ENCODE results near the gene RAPGEF4. TPM values are rescaled to one million over a fixed set of nuclear protein-coding genes. Genes with fewer than 3 reads are reported as not detected.
"Not testable (repeated sequence)": the region's sequence is repeated elsewhere in the genome, so short reads cannot be mapped to it uniquely, and the experiment has no call there.

RAPGEF4 gene
- total RNA-seq, 6 experiments from 2014 or later = 9.5 to 18.4 (median 14.7) TPM

GRCh38 chr2:173032032-173032431 is 296.4 kb downstream of the RAPGEF4 start:
- Histone ChIP-seq H3K4me3 (no peak overlapping the region), H3K9me3 (no peaks in the 10 kb centered on the region), H3K4me1 (peaks cover 0 to 3% (median 0%) of the 10 kb centered on the region in 4 donors), H3K36me3 (no peaks in the 10 kb centered on the region), H3K27me3 (no peaks in the 10 kb centered on the region), H3K27ac (no peak overlapping the region)
- intact Hi-C loops (cut with DNase I) = no loop called here
- 94% methylated on average over 4 of the region's 4 CpGs for WGBS (ENCODE audit: insufficient coverage, low coverage, low lambda C conversion rate, missing lambda C conversion rate)
- no peak for DNase-seq
- ATAC-seq = no peak
- TF ChIP-seq POLR2A (IDR thresholded peaks at IDR 0.05) (no peak), CTCF (IDR thresholded peaks at IDR 0.05) (no peak)

GRCh38 chr2:173033084-173033483 is 297.4 kb downstream of the RAPGEF4 start:
- intact Hi-C loops (cut with DNase I) = no loop called here

GRCh38 chr2:173034143-173034542 is 298.5 kb downstream of the RAPGEF4 start:
- no peak for ATAC-seq
- no peak overlapping the region for H3K27ac ChIP-seq
- 71% methylated on average over 6 of the region's 7 CpGs for WGBS (ENCODE audit: insufficient coverage, low coverage, low lambda C conversion rate, missing lambda C conversion rate)
- no peak for DNase-seq
- no peak overlapping the region for H3K4me3 ChIP-seq
- no peaks in the 10 kb centered on the region for H3K27me3 ChIP-seq
- H3K9me3 ChIP-seq = no peaks in the 10 kb centered on the region
- intact Hi-C loops (cut with DNase I) = no loop called here
- no peaks in the 10 kb centered on the region for H3K36me3 ChIP-seq
- H3K4me1 ChIP-seq = no peaks in the 10 kb centered on the region
- TF ChIP-seq CTCF (IDR thresholded peaks at IDR 0.05) (no peak), POLR2A (IDR thresholded peaks at IDR 0.05) (no peak)

More at GRCh38 chr2:173033084-173033483, 297.4 kb downstream of the RAPGEF4 start:
- Histone ChIP-seq H3K36me3 (no peaks in the 10 kb centered on the region), H3K27me3 (no peaks in the 10 kb centered on the region), H3K4me1 (no peaks in the 10 kb centered on the region), H3K4me3 (no peak overlapping the region), H3K9me3 (no peaks in the 10 kb centered on the region), H3K27ac (no peak overlapping the region)
- DNase-seq = no peak
- no peak for ATAC-seq
- WGBS (ENCODE audit: insufficient coverage, low coverage, low lambda C conversion rate, missing lambda C conversion rate) = 93% methylated on average over 3 of the region's 3 CpGs
- TF ChIP-seq CTCF (IDR thresholded peaks at IDR 0.05) (no peak), POLR2A (IDR thresholded peaks at IDR 0.05) (no peak)

GRCh38 chr2:173037245-173038120 is 301.8 kb downstream of the RAPGEF4 start:
- Histone ChIP-seq H3K9me3 (no peaks in the 10 kb centered on the region), H3K4me1 (no peaks in the 10 kb centered on the region), H3K4me3 (no peak overlapping the region), H3K27ac (no peak overlapping the region), H3K27me3 (no peaks in the 10 kb centered on the region), H3K36me3 (no peaks in the 10 kb centered on the region)
- intact Hi-C loops (cut with DNase I) = no loop called here
- DNase-seq = no peak
- ATAC-seq = no peak
- 74% methylated on average over 8 of the region's 12 CpGs for WGBS (ENCODE audit: insufficient coverage, low coverage, low lambda C conversion rate, missing lambda C conversion rate)
- no peak for TF ChIP-seq CTCF (IDR thresholded peaks at IDR 0.05)
- no peak for TF ChIP-seq POLR2A (IDR thresholded peaks at IDR 0.05)

GRCh38 chr2:173038257-173038656 is 302.6 kb downstream of the RAPGEF4 start:
- ATAC-seq; H3K4me3 ChIP-seq; H3K27ac ChIP-seq; H3K4me1 ChIP-seq; H3K27me3 ChIP-seq; H3K36me3 ChIP-seq; intact Hi-C loops (cut with DNase I); DNase-seq; H3K9me3 ChIP-seq: not testable (repeated sequence)
- 94% methylated on average over 1 of the region's 2 CpGs for WGBS (ENCODE audit: insufficient coverage, low coverage, low lambda C conversion rate, missing lambda C conversion rate)
